Upper lobe of left lung (tissue), 6 donors: ENCODE results near the gene C22orf31. TPM values are rescaled to one million over a fixed set of nuclear protein-coding genes. Genes with fewer than 3 reads are reported as not detected.

Source experiments
- ATAC-seq, 2 donors: fragments of 200-7000 bp; cut with Tn5 transposase; one replicate each; pipeline ENCODE4 v1.9.1; 2022; ENCODE audit warnings: mild to moderate bottlenecking in 2 of 2, moderate library complexity in 2 of 2; ENCODE audit not compliant: low FRiP score in 2 of 2
- DNase-seq, 2 donors: peaks; one replicate each; pipeline ENCODE4 v3.0.0-alpha.2; 2019 to 2020
- H3K27ac ChIP-seq, 4 donors: fragments of 200-600 bp; sonication (generic); one replicate each; pipeline ENCODE4 v1.5.1; 2016 to 2019
- H3K27me3 ChIP-seq, 4 donors: fragments of 200-600 bp; sonication (generic); one replicate each; pipeline ENCODE4 v1.5.1; 2017 to 2019
- H3K36me3 ChIP-seq, 4 donors: fragments of 200-600 bp; sonication (generic); one replicate each; pipeline ENCODE4 v1.5.1; 2016 to 2019
- H3K4me1 ChIP-seq, 4 donors: fragments of 200-600 bp; sonication (generic); one replicate each; pipeline ENCODE4 v1.5.1; 2018 to 2019
- H3K4me3 ChIP-seq, 4 donors: fragments of 200-600 bp; sonication (generic); one replicate each; pipeline ENCODE4 v1.5.1; 2017 to 2019; ENCODE audit warnings: mild to moderate bottlenecking in 2 of 4, moderate library complexity in 1 of 4
- H3K9me3 ChIP-seq, 4 donors: fragments of 200-600 bp; sonication (generic); one replicate each; pipeline ENCODE4 v1.5.1; 2018 to 2019
- CTCF ChIP-seq, 6 experiments: fragments of 450-650 bp in 4 of 6; fragments of 200-600 bp in 2 of 6; sonication (generic) in 2 of 6; IDR thresholded peaks; one replicate each; pipeline ENCODE4 v1.5.1; 2016 to 2019; ENCODE audit warnings: antibody characterized with exemption in 6 of 6
- EP300 ChIP-seq, 4 donors: sonication (generic); formaldehyde crosslinking; IDR thresholded peaks; one replicate each; pipeline ENCODE4 v1.5.1; 2017; ENCODE audit warnings: antibody characterized with exemption in 4 of 4, control low read depth in 2 of 4
- POLR2A ChIP-seq, 4 donors: fragments of 450-650 bp; IDR thresholded peaks; one replicate each; pipeline ENCODE4 v1.5.1; 2016 to 2017; ENCODE audit warnings: antibody characterized with exemption in 4 of 4, mild to moderate bottlenecking in 2 of 4
- POLR2AphosphoS5 ChIP-seq, 2 donors: sonication (generic); formaldehyde crosslinking; IDR thresholded peaks; one replicate each; pipeline ENCODE4 v1.5.1; 2017; ENCODE audit warnings: antibody characterized with exemption in 2 of 2
- WGBS, 2 donors: methylation state at CpG; one replicate each; pipeline ENCODE4 v1.1.5; 2017 to 2018; 5-methylcytosine and 5-hydroxymethylcytosine counted together
- total RNA-seq, 6 donors: library from RNA; depleted of rRNA in 4 of 6; stranded (reverse); fragments of >200 nt in 4 of 6; gene quantifications; one replicate each; pipeline versions ENCODE4 v1.1.0 to v1.2.1, GENCODE V29; 2016 to 2021
- donor health status: DM: no; HTN: no; CAD: no; lungs with moderate emphysema.
- donor health status: DM: no; HTN: yes; CAD: no; lungs with severe emphysema.

The C22orf31 gene
- total RNA-seq, 6 donors from 2014 or later, result not detected

- DNase-seq (no peak), ATAC-seq (peak in 1 of 2 donors; percentile 42)
Observed at GRCh38 chr22:29080106-29080975, 18.7 kb upstream of the C22orf31 start.

GRCh38 chr22:29079218-29079901 lies 17.7 kb upstream of the C22orf31 start:
- DNase-seq, result no peak
- H3K36me3 ChIP-seq, result no peaks in the 10 kb centered on the region
- H3K4me3 ChIP-seq, result no peak overlapping the region
- TF ChIP-seq POLR2AphosphoS5 (IDR thresholded peaks at IDR 0.05), result no peak
- no peak for TF ChIP-seq CTCF (IDR thresholded peaks at IDR 0.05)
- no peak for TF ChIP-seq EP300 (IDR thresholded peaks at IDR 0.05)
- no peak for TF ChIP-seq POLR2A (IDR thresholded peaks at IDR 0.05)
- 59 to 62% methylated on average over 8 of the region's 8 CpGs for WGBS, 2 donors
- no peaks in the 10 kb centered on the region for H3K9me3 ChIP-seq
- H3K4me1 ChIP-seq, result peaks cover 20 to 26% (median 21%) of the 10 kb centered on the region in 4 donors
- peak in 1 of 2 donors; percentile 27 for ATAC-seq
- no peaks in the 10 kb centered on the region for H3K27me3 ChIP-seq
- H3K27ac ChIP-seq, result peak overlapping the region; percentile 1 to 67 (median 46)

More at GRCh38 chr22:29080106-29080975, 18.7 kb upstream of the C22orf31 start:
- H3K27me3 ChIP-seq, result no peaks in the 10 kb centered on the region
- no peak for TF ChIP-seq POLR2A (IDR thresholded peaks at IDR 0.05)
- no peak for TF ChIP-seq EP300 (IDR thresholded peaks at IDR 0.05)
- no peak for TF ChIP-seq CTCF (IDR thresholded peaks at IDR 0.05)
- H3K9me3 ChIP-seq, result no peaks in the 10 kb centered on the region
- H3K4me3 ChIP-seq, result no peak overlapping the region
- peaks cover 20 to 22% (median 20%) of the 10 kb centered on the region in 4 donors for H3K4me1 ChIP-seq
- 78 to 85% methylated on average over 7 of the region's 7 CpGs for WGBS, 2 donors
- peak overlapping the region in 1 of 4 donors; percentile 19 for H3K27ac ChIP-seq
- no peaks in the 10 kb centered on the region for H3K36me3 ChIP-seq

GRCh38 chr22:29078869-29079207 lies 17.2 kb upstream of the C22orf31 start:
- Histone ChIP-seq H3K9me3 (no peaks in the 10 kb centered on the region), H3K36me3 (no peaks in the 10 kb centered on the region), H3K4me1 (peaks cover 16 to 31% (median 25%) of the 10 kb centered on the region in 4 donors), H3K27me3 (no peaks in the 10 kb centered on the region), H3K4me3 (no peak overlapping the region), H3K27ac (peak overlapping the region; percentile 1 to 67 (median 46))
- DNase-seq (no peak), ATAC-seq (peak in 1 of 2 donors; percentile 35)
- 80% methylated on average over 6 of the region's 6 CpGs for WGBS, 2 donors
- TF ChIP-seq CTCF (IDR thresholded peaks at IDR 0.05), result no peak
- no peak for TF ChIP-seq POLR2A (IDR thresholded peaks at IDR 0.05)
- no peak for TF ChIP-seq POLR2AphosphoS5 (IDR thresholded peaks at IDR 0.05)
- TF ChIP-seq EP300 (IDR thresholded peaks at IDR 0.05), result no peak

GRCh38 chr22:29078036-29078868 lies 16.6 kb upstream of the C22orf31 start:
- Histone ChIP-seq H3K4me1 (peaks cover 16 to 32% (median 28%) of the 10 kb centered on the region in 4 donors), H3K27me3 (no peaks in the 10 kb centered on the region)
- DNase-seq, result no peak

More at GRCh38 chr22:29078036-29078868, 16.6 kb upstream of the C22orf31 start:
- Histone ChIP-seq H3K4me3 (no peak overlapping the region), H3K36me3 (no peaks in the 10 kb centered on the region), H3K9me3 (no peaks in the 10 kb centered on the region), H3K27ac (peak overlapping the region; percentile 1 to 67 (median 46))
- 57 to 58% methylated on average over 6 of the region's 6 CpGs for WGBS, 2 donors
- ATAC-seq, result no peak
- TF ChIP-seq POLR2AphosphoS5 (IDR thresholded peaks at IDR 0.05) (no peak), EP300 (IDR thresholded peaks at IDR 0.05) (no peak), CTCF (IDR thresholded peaks at IDR 0.05) (no peak), POLR2A (IDR thresholded peaks at IDR 0.05) (no peak)
